GM21526 (cell line): ENCODE data around the gene KCNJ5.

Experiments used
- ATAC-seq: cut with Tn5 transposase; IDR thresholded peaks from one replicate; pipeline ENCODE4 v1.9.1; 2021; ENCODE audit warnings: moderate library complexity; ENCODE audit not compliant: unreplicated experiment, low FRiP score

The KCNJ5 gene

GRCh38 chr11:128927683-128928336 is 36.7 kb downstream of the KCNJ5 start:
- ATAC-seq, result no peak

DNA sequence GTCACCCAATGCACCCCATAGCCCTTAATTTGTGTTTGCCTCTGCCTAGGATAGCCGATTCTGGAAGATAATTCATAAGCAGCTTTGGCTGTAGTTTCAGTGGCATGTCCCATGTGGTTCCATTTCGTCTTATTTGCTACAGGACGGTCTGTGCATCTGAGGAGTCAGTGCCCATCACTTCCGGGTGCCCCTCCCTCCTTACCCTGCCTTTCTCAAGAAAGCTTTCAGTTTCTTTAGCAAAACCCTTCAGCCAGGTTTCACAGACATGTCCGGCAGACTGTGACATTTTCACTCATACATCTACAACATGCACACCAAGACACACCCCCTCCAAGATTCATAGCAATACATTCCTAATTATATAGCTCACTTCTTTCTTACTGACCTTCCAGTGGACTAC is 37.2 kb downstream of the KCNJ5 start:
- ATAC-seq, result peak; percentile 97

DNA sequence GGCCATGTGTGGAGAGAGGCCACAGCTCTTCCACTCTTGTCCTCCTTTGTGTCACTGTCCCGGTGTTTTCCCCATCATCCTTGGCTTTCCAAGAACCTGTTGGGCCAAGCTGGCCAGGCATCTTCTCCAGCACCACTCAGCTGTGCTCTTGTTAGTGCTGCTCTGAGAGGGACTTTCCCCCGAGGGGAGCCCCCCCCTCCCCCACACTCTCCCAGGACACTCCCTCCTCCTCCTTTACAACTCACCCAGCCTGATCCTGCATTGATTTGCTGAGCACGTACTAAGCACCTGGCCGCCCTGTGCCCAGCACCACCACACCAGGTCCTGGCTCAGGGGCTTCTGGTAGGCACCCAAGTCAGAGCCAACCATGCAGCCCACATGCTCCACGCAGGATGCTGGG is 38.3 kb downstream of the KCNJ5 start:
- no peak for ATAC-seq

DNA sequence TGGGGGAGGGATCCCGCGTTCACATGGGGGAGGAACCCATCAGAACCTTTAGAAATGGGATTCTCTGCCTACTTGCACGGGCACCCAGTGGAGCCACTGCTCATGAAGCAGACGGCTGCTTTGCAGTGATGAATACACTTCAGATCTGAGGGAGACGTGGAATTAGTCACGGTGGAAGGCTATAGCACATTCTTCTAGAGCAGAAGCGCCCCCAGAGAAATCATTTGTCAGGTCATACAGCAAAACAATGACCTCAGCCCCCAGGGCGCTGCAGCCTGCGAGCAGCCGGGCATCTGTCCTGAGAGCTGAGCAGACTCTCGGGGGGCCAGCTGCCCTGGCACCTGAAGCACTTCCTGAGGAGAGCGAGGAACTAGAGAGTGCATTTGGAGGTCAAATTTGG is 38.8 kb downstream of the KCNJ5 start:
- ATAC-seq, result no peak

GRCh38 chr11:128931066-128931465 is 39.9 kb downstream of the KCNJ5 start:
- no peak for ATAC-seq

- no peak for ATAC-seq
Measured at GRCh38 chr11:128931668-128932067, 40.5 kb downstream of the KCNJ5 start.

DNA sequence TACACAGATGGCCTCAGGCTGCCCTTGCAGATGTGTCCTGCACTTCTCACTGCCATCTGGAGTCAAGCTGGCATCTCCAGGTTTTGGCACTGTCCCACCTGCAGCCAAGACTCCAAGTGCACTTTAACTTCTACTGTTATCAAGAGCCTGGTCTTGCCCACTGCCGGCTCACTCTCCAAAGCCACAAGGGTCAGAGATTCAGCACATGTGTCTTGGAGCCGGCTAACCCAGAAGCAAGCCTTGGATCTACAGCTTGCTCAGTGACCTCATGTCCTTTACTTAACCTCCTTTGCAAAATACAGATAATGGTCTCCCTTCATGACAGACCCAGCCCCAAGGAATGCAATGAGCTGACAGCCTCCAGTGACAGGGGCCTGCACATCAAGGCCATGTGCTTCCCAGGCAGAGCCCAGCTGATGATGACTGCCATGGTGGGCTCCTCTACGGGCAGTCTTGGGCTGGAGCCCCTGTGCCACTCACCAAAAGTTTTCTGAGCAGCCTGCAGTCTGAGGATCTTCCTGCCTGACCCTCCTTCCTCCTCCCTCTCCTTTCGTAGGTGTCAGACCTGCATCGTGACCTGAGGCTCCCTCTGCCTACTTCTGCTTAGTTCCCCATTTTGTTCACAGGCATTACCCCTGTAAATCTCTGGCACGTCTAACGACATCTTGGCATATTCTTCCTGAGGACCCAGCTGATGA is 42.5 kb downstream of the KCNJ5 start:
- ATAC-seq, result no peak

- ATAC-seq, result no peak
Measured at GRCh38 chr11:128934351-128934750, 43.2 kb downstream of the KCNJ5 start.

DNA sequence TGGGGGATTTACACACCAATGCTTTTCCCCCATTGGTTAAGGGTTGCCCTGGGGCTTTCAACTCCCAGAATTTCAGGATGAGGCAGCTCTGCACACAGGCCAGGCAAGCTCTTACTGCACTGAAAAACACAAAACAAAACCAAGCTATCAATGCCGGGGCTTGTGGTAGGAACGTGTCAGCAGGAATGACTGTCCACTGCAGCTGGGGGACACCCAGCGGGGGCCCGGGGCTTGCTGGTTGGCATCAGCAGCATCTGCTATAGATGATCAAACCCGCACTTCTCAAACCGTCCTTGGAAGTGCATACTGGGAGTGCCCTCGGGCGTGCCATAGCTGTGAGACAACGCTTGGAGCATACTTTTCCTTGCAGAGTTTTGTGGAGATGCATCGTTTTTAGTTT is 43.8 kb downstream of the KCNJ5 start:
- ATAC-seq, result no peak

- no peak for ATAC-seq
Measured at GRCh38 chr11:128936606-128937251, 45.6 kb downstream of the KCNJ5 start.

DNA sequence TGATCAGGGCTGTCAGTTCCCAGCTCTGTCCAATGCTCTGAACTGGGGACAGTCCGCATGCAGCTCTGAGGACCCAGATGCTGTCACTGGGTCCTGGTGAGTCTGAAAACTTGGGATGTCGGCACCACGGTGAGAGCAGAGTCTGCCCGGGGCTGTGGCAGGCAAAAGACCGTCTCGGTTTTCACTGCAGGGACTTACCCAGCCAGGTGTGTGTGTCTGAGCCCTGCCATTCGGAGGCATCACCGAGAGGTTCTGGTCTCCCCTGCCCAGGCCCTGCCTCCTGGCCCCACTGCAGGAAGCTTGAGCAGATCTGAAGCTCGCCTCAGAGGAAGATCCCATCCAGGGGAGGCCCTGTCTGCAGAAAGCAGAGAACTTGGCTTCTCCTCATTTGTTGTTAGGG is 46.3 kb downstream of the KCNJ5 start:
- ATAC-seq, result no peak

- ATAC-seq, result no peak
Measured at GRCh38 chr11:128938156-128938885, 47.2 kb downstream of the KCNJ5 start.

- no peak for ATAC-seq
Measured at GRCh38 chr11:128939591-128939990, 48.4 kb downstream of the KCNJ5 start.

GRCh38 chr11:128940156-128940555 is 49.0 kb downstream of the KCNJ5 start:
- no peak for ATAC-seq

- ATAC-seq, result no peak
Measured at GRCh38 chr11:128940603-128941002, 49.4 kb downstream of the KCNJ5 start.

- no peak for ATAC-seq
Measured at GRCh38 chr11:128941110-128941509, 50.0 kb downstream of the KCNJ5 start.

DNA sequence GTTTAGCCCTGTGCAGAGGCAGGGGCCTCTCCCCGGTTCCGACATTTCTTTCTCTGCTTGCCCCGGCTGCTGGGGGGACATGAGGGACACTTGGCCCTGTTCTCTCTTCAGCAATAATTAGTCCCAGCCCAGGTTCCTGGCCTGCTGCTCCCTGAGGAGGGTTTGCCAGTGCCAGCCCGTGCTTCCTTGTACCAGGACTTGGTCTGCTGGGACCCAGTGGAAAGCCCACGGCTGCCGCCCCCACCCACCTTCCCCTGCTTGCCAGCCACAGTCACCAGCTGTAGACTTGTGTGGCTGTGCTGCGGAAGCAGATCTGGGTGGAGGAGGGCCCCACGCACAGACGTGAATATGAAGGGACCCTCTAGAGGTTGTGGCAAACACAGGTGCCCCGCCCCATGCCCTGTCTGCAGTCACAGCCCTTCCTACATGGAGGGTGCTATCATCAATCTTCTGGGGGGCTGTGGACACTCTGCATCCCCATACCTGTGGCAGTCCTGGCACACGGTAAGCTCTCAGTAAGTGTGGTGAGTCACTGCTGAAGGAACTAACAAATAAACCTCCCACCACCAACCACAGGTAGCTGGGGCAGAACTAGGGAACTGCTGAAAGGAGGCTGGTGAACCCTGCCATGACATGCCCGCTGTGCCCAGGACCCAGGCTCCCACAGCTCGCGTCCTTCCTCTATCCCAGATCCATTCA is 50.6 kb downstream of the KCNJ5 start:
- ATAC-seq, result no peak

DNA sequence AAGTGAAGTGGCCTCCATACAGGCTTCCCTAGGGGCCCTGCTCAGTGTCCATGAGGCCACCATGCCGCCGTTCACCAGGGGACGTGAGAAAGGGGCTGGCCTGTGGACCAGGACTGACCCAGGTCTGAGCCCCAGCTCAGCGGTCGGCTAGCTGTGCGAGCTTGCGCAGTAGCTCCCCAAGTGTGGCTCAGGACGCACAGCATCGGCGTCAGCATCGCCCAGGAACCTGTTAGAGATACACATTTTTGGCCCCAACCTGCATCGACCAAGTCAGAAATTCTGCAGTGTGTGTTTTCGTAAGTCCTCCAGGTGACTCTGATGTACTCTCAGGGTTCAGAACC is 51.1 kb downstream of the KCNJ5 start:
- no peak for ATAC-seq

DNA sequence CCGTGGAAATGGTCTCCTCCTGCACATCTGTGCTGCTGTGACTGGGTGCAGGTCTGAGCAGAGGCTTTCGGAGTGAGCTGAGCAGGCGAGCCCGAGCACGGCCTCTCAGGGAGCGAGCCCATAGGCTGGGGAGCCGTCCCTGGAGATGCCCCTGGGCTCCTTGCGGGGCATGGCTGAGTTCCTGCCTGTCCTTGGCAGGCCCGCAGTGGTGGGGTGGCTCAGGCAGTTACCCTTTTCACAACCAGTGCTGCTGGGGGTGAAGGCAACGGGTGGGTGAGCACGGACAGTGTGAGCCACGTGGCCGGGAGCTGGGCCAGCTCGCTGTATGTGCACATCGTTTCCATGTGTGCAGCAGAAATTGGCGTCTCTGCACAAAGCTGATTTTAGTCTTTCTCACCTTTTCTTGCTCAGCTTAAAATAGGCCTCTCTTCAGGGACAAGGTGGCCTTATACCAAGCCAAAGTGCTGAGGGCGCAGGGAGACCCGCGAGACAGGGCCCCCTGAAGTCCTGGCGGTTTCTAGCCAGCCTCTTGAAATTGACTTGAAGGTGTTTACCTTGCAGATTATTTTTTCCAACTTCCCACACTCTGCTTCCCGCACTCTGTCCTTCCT is 51.8 kb downstream of the KCNJ5 start, which contains the start of gene TP53AIP1:
TP53AIP1 (minus strand) TSS at position 55 of the 611 bp plus-strand sequence. CDS start 5,053 bp downstream, outside the sequence.
- ATAC-seq, result no peak

DNA sequence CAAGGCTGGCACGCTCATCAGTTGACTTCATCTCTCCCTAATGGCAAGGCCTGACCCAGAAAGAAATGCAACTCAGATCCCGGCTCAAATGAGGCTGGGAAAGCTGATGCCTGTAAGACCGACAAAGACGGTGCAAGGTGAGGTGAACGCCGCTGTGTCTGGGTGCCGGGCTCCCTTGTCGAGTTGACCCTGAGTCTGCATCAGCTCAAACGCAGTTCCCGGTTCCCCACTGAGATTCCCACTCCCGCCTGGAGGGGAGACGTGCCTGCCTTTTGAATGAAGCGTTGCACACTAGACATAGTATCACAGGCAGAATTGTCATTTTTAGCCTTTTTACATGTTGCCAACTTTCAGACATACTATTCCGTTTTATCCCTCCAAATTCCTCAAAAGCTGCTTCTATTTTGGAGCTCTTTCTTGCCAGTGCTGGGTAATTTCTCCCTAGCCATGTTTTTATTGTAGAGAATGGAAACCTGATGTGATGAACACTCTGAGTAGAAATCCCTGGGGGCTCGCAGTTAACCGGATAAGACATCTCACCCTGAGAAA is 52.3 kb downstream of the KCNJ5 start:
- no peak for ATAC-seq
